Adrenal gland (tissue), 5 donors: Measurements from ENCODE around the gene PRG2.

Source experiments
- CTCF ChIP-seq, 6 experiments: fragments of 450-650 bp in 4 of 6; fragments of 200-600 bp in 2 of 6; sonication (generic) in 1 of 6; IDR thresholded peaks; 1 replicate in 5 of 6; 2 replicates in 1 of 6; pipeline versions ENCODE4 v1.5.1 to v1.8.0; 2016 to 2021; ENCODE audit warnings: antibody characterized with exemption in 6 of 6, mild to moderate bottlenecking in 2 of 6, moderate library complexity in 1 of 6
- POLR2A ChIP-seq, 2 donors: fragments of 450-650 bp; IDR thresholded peaks; one replicate each; pipeline ENCODE4 v1.6.1; 2017; ENCODE audit warnings: antibody characterized with exemption in 2 of 2, mild to moderate bottlenecking in 2 of 2, moderate library complexity in 1 of 2
- donor health status: DM: no; HTN: no; CAD: no.

DNA sequence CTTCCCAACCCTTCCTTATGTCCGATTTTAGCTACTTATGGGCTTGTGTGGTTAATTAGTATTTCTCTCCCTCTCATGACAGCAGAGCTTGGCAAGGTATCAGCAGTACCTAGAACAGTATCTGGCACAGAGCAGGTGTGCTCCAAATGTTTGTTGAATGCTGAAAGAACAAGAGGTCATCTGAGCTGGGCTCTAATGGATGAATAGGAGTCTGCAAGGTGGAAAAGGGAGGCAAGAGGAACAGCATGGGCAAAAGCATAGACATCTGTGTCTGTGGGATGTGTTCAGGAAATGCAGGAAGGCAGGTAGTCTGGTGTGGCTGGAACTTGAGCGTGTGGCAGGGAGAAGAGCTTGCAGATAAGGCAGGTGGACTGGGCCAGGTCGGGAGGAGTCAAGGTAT, 28.5 kb downstream of the PRG2 start:
- no peak for TF ChIP-seq CTCF (IDR thresholded peaks at IDR 0.05)
- no peak for TF ChIP-seq POLR2A (IDR thresholded peaks at IDR 0.05)
